Activated naive CD8-positive, alpha-beta T cell treated with anti-CD3 and anti-CD28 coated beads, Interleukin-2, amount 50 U/mL, for 24 hours (primary cell): ENCODE results near the gene SGSH.
"Not testable (repeated sequence)": the region's sequence is repeated elsewhere in the genome, so short reads cannot be mapped to it uniquely, and the experiment has no call there.

Experiments used
- ATAC-seq: fragments of 150-1000 bp; cut with Tn5 transposase; one replicate; pipeline ENCODE4 v1.10.0; 2021
- DNase-seq: peaks from one replicate; pipeline ENCODE4 v3.0.0; 2021
- H3K27ac Mint-ChIP-seq: one replicate; pipeline ENCODE4 v1.8.0; 2021; ENCODE audit warnings: mild to moderate bottlenecking, mixed read lengths
- H3K27me3 Mint-ChIP-seq: one replicate; pipeline ENCODE4 v1.8.0; 2021; ENCODE audit warnings: mixed read lengths
- H3K36me3 Mint-ChIP-seq: one replicate; pipeline ENCODE4 v1.8.0; 2021; ENCODE audit warnings: low read depth, mixed read lengths
- H3K4me1 Mint-ChIP-seq: one replicate; pipeline ENCODE4 v1.8.0; 2021; ENCODE audit warnings: mixed read lengths
- H3K4me3 Mint-ChIP-seq: one replicate; pipeline ENCODE4 v1.8.0; 2021; ENCODE audit warnings: mild to moderate bottlenecking, moderate library complexity, mixed read lengths
- H3K9me3 Mint-ChIP-seq: one replicate; pipeline ENCODE4 v1.8.0; 2021; ENCODE audit warnings: mixed read lengths

Gene SGSH

DNA sequence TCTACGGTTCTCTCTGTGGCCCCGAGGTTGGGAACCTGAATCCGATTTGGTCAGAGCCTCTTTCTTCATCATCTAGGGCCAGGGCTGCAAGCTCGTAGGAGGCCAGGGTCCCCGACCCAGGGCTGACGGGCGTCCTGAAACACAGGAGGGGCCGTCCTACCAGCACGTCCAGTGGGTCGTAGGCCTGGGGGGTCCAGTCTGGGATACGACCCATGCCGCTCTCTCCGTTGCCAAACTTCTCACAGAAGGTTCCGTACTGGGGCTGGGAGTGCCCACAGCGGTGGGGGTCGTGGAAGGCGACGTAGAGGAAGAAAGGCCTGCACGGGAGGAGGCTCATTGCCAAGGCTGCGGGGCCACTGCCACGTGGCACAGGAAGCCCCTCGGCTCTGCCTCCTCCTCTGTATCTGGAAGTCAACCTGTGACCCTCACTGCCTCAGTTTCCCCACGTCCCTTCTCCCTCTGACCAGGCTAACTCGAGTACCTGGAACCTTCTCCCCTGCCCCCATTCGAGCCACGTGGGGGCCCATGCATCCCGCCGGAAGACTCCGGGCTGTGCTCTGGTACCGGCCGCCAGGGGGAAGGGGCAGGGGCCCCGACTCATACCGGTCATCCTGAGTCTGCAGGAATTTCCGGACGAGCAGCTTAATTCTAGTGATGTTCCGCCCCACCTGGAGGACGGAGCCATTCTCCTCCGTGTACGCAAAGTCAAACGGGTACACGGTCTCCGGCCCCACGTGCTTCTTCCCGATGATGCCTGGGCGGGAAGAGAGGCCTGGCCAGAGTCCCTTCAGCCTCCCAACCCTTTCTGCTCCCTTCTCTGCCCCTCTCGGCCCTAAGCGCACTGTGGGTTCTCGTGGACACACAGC is 5.9 kb downstream of the SGSH start:
- ATAC-seq (no peak), DNase-seq (no peak)
- H3K36me3 Mint-ChIP-seq = peaks cover 11% of the 10 kb centered on the region
- H3K27ac Mint-ChIP-seq = no peak overlapping the region
- peaks cover 19% of the 10 kb centered on the region for H3K4me1 Mint-ChIP-seq
- no peaks in the 10 kb centered on the region for H3K27me3 Mint-ChIP-seq
- H3K4me3 Mint-ChIP-seq = no peak overlapping the region
- H3K9me3 Mint-ChIP-seq = no peaks in the 10 kb centered on the region

DNA sequence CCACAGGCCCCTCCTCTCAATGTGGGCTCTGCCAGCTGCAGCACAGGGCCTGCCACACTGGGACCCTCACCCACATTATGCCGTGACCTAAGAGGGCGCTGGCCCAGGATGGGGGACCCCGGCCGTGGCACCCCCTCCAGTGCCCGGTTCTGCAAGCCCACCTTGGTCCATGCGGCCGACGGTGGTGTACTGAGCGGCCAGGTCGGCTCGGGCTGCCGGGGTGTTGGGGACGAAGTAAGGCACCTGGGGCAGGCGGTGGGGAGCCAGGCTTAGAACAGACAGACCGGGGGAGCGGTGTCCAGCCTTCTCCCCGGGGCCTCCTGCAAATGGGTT is 6.5 kb downstream of the SGSH start:
- no peaks in the 10 kb centered on the region for H3K9me3 Mint-ChIP-seq
- DNase-seq = no peak
- no peak overlapping the region for H3K4me3 Mint-ChIP-seq
- H3K4me1 Mint-ChIP-seq = peaks cover 13% of the 10 kb centered on the region
- peaks cover 11% of the 10 kb centered on the region for H3K36me3 Mint-ChIP-seq
- no peak for ATAC-seq
- H3K27ac Mint-ChIP-seq = no peak overlapping the region
- no peaks in the 10 kb centered on the region for H3K27me3 Mint-ChIP-seq

DNA sequence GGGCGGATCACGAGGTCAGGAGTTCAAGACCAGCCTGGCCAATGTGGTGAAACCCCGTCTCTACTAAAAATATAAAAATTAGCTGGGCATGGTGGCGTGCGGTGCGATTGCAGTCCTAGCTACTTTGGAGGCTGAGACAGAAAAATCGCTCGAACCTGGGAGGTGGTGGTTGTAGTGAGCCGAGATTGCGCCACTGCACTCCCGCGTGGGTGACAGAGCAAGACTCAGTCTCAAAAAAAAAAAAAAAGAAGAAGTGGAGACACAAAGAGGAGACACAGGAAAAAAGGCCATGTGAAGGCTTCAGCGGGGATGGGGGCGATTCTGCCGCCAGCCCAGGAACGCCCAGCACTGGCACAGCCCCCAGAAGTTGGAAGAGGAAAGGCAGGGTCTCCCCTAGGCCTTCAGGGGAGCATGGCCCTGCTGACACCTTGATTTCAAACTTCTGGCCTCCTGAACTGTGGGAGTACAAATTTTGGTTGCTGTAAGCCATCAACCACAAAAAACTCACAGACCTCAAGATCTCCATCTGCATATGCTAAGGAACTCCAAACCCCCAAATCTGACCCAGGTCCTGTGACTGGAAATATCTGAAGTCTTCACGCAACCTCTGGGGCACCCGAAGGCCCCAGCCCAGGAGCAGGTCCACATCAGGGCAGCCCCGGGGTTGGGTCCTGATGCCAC is 7.0 kb downstream of the SGSH start:
- no peaks in the 10 kb centered on the region for H3K27me3 Mint-ChIP-seq
- H3K4me3 Mint-ChIP-seq = no peak overlapping the region
- ATAC-seq (no peak), DNase-seq (no peak)
- no peaks in the 10 kb centered on the region for H3K9me3 Mint-ChIP-seq
- H3K36me3 Mint-ChIP-seq = peaks cover 11% of the 10 kb centered on the region
- H3K4me1 Mint-ChIP-seq = peaks cover 9% of the 10 kb centered on the region
- no peak overlapping the region for H3K27ac Mint-ChIP-seq

DNA sequence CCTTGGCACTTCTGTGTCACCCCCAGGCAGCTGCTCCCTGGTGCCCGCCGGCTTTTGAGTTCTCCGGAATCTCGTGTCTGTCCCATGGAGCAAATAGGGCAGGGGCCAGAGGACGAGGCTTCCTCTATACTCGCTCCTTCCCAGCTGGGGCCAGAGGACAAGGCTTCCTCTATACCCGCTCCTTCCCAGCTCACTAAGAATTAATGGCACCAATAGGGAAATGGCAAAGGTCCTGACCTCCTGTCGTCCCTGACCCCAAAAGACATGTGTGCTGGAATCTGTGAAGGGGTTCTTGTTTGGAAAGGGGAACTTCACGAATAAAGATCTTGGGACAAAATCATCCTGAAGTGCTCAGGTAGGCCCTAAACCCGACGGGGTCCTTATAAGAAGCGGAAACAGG is 7.6 kb downstream of the SGSH start:
- H3K27me3 Mint-ChIP-seq = no peaks in the 10 kb centered on the region
- peaks cover 9% of the 10 kb centered on the region for H3K36me3 Mint-ChIP-seq
- ATAC-seq (no peak), DNase-seq (no peak)
- peaks cover 6% of the 10 kb centered on the region for H3K4me1 Mint-ChIP-seq
- H3K4me3 Mint-ChIP-seq = no peak overlapping the region
- H3K27ac Mint-ChIP-seq = no peak overlapping the region
- no peaks in the 10 kb centered on the region for H3K9me3 Mint-ChIP-seq

DNA sequence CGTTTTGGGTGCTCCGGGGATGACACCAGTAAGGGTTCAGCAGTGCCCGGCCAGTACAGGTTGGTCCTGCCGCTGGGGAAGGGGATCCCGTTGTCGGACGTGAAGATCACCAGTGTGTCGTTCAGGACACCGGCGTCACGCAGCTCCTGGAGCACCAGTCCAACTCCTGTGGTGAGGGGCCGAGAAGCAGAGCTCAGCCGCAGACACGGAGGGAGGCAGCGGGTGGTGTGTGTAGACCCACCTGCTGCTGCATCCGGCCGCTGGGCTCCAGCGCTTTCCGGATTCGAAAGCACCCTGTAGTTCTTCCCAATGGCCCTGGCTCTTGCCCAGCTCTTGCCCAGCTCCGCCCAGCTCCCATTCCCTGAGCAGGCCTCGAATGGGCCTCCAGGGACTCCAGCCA is 8.0 kb downstream of the SGSH start:
- DNase-seq (no peak), ATAC-seq (no peak)
- Mint-ChIP-seq H3K27me3 (no peaks in the 10 kb centered on the region), H3K9me3 (no peaks in the 10 kb centered on the region), H3K36me3 (peaks cover 5% of the 10 kb centered on the region), H3K4me3 (no peak overlapping the region), H3K4me1 (peaks cover 4% of the 10 kb centered on the region), H3K27ac (no peak overlapping the region)

DNA sequence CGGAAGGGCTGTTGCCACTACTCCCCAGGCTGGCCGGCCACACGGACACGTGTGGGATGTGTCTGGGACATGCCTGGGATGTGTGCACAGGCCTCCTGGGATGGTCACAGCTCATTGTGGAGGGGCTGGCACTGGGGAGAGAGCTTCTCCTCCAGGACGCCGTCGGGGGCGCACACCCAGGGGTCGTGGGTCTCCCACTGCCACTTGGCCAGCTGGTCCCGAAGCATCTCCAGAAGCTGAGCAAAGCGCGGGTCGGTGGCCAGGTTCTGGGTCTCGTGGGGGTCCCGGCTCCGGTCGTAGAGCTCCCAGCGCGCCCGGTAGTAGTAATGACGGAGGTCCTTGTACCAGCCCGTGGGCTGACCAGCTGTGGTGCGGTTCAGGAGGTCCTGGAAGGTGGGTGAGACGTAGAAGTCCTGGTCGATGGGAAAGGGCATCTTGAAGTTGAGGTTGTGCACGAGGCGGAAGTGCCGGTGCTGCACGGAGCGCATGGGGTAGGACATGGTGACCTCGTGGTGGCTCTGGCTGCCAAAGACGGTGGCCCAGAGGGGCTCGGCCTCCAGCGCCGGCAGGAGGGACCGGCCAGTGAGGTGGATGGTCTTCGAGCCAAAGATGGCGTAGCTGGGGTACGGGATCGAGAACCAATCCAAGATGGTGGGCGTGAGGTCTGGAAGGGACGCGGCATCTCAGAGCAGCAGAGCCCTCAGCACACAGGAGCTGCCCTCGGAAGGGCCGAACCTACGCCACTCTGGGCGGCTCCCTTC is 9.6 kb downstream of the SGSH start:
- H3K4me3 Mint-ChIP-seq = no peak overlapping the region
- H3K36me3 Mint-ChIP-seq = no peaks in the 10 kb centered on the region
- H3K27me3 Mint-ChIP-seq = no peaks in the 10 kb centered on the region
- ATAC-seq (no peak), DNase-seq (no peak)
- H3K4me1 Mint-ChIP-seq = peaks cover 2% of the 10 kb centered on the region
- H3K27ac Mint-ChIP-seq = no peak overlapping the region
- H3K9me3 Mint-ChIP-seq = no peaks in the 10 kb centered on the region

DNA sequence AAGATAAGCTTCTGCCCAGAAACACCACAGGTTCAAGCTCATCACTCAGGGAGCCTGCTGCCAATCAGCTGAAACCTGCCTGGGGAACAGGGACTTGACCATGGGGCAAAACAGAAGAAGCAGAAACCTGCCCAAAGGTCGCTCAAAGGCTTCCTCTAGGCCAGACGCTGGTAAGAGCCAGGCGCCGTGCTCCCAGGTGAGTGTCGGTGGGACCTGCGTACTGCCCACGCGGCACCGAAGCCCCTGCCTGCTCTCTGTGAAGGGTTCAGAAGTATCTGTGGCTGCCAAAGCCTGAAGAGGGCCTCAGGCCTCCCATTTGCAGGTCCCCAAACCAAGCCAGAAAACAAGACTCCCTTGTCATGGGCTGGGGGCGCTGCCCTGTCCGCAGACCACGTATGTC is 10.4 kb downstream of the SGSH start:
- Mint-ChIP-seq H3K27ac (no peak overlapping the region), H3K4me3 (no peak overlapping the region), H3K27me3 (no peaks in the 10 kb centered on the region), H3K9me3 (no peaks in the 10 kb centered on the region), H3K4me1 (peaks cover 2% of the 10 kb centered on the region), H3K36me3 (no peaks in the 10 kb centered on the region)
- DNase-seq = no peak
- no peak for ATAC-seq

DNA sequence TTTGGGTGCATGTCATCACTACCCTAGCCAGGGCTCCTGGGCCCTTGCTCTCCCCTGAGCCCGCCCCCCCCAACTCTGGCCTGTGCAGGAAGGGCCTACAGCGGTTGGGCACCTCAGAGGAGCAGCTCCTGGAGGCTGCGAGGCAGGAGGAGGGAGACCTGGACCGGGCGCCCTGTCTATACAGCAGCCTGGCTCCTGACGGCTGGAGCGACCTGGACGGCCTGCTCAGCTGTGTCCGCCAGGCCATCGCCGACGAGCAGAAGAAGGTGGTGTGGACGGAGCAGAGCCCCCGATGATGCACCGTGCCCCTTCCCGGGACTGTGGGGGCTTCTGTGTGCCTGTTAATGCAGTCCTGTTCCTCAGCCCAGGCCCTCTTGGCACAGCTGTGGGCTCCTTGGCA is 12.1 kb downstream of the SGSH start:
- DNase-seq = no peak
- Mint-ChIP-seq H3K4me3 (no peak overlapping the region), H3K27ac (no peak overlapping the region), H3K36me3 (no peaks in the 10 kb centered on the region), H3K27me3 (no peaks in the 10 kb centered on the region), H3K9me3 (no peaks in the 10 kb centered on the region), H3K4me1 (no peaks in the 10 kb centered on the region)
- no peak for ATAC-seq

DNA sequence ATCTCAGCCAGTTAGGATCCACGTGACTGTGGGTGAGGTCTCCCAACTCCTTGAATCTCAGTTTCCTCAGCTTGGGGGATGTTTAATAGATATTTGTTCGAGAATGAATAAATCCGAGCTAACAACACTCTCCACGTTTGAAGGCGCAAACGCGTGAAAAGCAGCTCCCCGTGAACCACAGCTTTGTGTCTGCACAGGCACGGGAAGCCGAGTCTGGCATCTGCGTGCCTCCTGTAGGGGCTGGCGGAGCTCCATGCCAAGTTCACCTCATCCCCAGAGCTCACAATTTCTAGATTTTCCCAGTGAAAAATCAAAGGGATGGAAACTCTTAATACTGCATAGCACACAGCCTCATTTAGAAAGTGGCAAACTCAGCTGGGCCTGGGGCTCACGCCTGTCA is 14.3 kb downstream of the SGSH start:
- ATAC-seq = no peak
- no peaks in the 10 kb centered on the region for H3K36me3 Mint-ChIP-seq
- H3K4me1 Mint-ChIP-seq = no peaks in the 10 kb centered on the region
- no peak for DNase-seq
- H3K4me3 Mint-ChIP-seq = no peak overlapping the region
- no peaks in the 10 kb centered on the region for H3K27me3 Mint-ChIP-seq
- no peak overlapping the region for H3K27ac Mint-ChIP-seq
- H3K9me3 Mint-ChIP-seq = no peaks in the 10 kb centered on the region

DNA sequence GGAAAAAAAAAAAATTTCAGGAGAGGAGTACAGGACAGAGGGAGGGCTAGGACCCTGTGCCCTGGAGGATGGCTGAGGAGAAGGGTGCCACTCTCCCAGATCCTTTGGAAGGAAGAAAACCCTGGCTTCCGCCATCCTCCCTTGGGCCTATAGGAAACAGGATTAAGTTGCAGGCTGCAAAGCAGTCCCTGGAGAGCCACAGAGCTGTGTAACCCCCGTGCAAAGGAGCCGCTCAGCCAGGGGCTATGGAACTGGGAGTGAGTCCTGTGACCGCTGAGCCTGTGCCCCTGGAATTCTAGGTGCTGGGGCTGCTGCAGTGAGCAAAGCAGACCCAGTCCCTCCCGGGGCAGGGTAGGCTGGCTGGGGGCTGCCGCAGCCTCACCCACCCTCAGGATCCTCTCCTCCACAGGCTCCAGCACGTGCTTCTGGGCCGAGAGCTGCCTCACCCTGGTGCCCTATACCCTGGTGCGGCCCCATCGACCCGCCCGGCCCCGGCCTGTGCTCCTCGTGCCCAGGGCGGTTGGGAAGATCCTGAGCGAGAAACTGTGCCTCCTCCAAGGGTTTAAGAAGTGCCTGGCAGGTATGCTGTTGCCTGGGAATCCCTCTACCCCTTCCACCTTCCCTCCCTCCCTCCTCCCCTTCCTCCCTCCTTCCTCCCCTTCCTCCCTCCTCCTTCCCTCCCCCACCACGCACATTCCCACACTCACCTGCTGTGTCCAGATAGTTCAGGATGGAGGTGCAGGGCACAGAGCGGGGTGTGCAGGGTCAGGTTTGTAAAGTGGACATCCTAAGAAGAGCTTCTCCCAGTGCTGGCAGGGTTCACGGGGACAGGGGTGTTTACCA is 15.3 kb downstream of the SGSH start:
- no peaks in the 10 kb centered on the region for H3K9me3 Mint-ChIP-seq
- no peaks in the 10 kb centered on the region for H3K27me3 Mint-ChIP-seq
- H3K4me3 Mint-ChIP-seq = no peak overlapping the region
- H3K27ac Mint-ChIP-seq = no peak overlapping the region
- ATAC-seq (no peak), DNase-seq (no peak)
- H3K4me1 Mint-ChIP-seq = no peaks in the 10 kb centered on the region
- no peaks in the 10 kb centered on the region for H3K36me3 Mint-ChIP-seq

DNA sequence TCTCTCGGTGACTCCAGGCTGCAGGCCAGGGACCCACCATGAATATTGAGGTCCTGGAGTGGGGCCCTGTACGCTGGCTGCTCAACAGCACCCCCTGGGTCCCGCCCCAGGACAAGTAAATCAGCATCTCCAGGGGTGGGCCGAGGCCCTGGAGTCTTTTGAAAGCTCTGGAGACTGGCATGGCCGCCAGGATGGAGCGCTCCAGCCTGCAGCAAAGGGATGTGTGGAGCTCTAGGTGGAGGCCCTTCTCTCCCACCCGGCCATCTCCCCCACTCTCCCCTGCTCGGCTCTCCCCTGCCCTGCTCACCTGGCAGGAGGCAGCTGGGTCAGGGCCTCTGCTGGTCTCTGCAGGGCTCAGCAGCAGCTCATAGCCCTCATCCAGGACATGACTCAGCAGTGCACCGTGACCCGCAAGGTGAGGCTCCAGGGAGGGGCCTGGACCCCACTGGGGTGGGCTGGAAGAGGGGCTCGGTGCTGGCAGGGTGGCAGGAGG is 16.6 kb downstream of the SGSH start:
- H3K27ac Mint-ChIP-seq = no peak overlapping the region
- no peaks in the 10 kb centered on the region for H3K36me3 Mint-ChIP-seq
- H3K27me3 Mint-ChIP-seq = no peaks in the 10 kb centered on the region
- H3K4me3 Mint-ChIP-seq = no peak overlapping the region
- ATAC-seq (peak; percentile 17), DNase-seq (no peak)
- no peaks in the 10 kb centered on the region for H3K4me1 Mint-ChIP-seq
- H3K9me3 Mint-ChIP-seq = no peaks in the 10 kb centered on the region

DNA sequence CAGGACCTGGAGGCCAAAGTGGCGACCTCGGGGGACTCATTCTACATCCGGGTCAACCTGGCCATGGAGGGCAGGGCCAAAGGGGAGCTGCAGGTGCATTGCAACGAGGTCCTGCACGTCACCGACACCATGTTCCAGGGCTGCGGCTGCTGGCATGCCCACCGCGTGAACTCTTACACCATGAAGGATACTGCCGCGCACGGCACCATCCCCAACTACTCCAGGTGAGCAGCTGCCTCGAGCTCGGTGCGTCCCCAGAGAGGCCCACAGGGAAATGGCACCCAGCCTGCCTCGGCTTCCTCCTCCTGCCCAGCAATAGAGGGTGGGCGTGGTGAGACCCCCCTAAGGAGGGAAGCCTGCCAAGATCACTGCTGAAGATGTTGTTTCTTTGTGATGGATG is 17.9 kb downstream of the SGSH start:
- no peaks in the 10 kb centered on the region for H3K4me1 Mint-ChIP-seq
- no peaks in the 10 kb centered on the region for H3K27me3 Mint-ChIP-seq
- H3K4me3 Mint-ChIP-seq = no peak overlapping the region
- H3K27ac Mint-ChIP-seq = no peak overlapping the region
- ATAC-seq = no peak
- H3K36me3 Mint-ChIP-seq = no peaks in the 10 kb centered on the region
- H3K9me3 Mint-ChIP-seq = no peaks in the 10 kb centered on the region
- DNase-seq = no peak

DNA sequence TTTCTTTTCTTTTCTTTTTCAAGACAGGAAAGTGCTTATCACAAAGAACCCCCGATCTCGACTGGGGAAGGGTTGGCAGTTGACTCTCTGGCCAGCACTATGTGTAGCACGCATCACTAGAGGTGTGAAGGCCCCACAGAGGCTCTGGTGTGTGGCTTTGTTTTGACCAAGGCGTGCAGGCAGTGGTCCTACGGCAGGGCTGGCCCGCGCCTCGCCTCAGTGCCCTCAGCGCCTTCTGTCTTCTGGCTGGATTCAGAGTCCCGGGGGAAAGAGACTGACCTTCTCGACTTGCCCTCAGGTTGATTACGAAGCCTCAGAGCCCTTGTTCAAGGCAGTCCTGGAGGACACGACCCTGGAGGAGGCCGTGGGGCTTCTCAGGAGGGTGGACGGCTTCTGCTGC is 18.7 kb downstream of the SGSH start:
- H3K36me3 Mint-ChIP-seq = no peaks in the 10 kb centered on the region
- H3K4me1 Mint-ChIP-seq = no peaks in the 10 kb centered on the region
- no peaks in the 10 kb centered on the region for H3K9me3 Mint-ChIP-seq
- H3K27me3 Mint-ChIP-seq = no peaks in the 10 kb centered on the region
- DNase-seq = no peak
- H3K27ac Mint-ChIP-seq = no peak overlapping the region
- no peak overlapping the region for H3K4me3 Mint-ChIP-seq
- ATAC-seq = no peak

DNA sequence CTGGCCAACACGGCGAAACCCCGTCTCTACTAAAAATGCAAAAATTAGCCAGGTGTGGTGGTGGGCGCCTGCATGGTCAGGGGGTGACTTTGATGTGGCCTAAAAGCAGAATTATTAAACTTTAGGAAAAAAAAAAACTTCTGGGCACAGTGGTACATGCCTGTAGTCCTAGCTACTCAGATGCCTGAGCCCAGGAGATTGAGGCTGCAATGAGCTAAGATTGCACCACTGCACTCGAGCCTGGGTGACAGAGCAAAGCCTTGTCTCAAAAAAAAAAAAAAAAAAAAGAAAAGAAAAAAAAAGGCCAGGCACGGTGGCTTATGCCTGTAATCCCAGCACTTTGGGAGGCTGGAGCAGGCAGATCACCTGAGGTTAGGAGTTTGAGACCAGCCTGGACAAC is 20.8 kb downstream of the SGSH start:
- not testable (repeated sequence) for H3K27ac Mint-ChIP-seq, DNase-seq, ATAC-seq, H3K36me3 Mint-ChIP-seq, H3K4me3 Mint-ChIP-seq, H3K9me3 Mint-ChIP-seq, H3K4me1 Mint-ChIP-seq, H3K27me3 Mint-ChIP-seq
